LNCAP (cell line): ENCODE results near the gene L3MBTL4.

Experiments
- CTCF ChIP-seq: fragments of 450-650 bp; IDR thresholded peaks from 2 replicates; pipeline ENCODE4 v1.5.1; 2017; ENCODE audit warnings: mild to moderate bottlenecking

The L3MBTL4 gene

DNA sequence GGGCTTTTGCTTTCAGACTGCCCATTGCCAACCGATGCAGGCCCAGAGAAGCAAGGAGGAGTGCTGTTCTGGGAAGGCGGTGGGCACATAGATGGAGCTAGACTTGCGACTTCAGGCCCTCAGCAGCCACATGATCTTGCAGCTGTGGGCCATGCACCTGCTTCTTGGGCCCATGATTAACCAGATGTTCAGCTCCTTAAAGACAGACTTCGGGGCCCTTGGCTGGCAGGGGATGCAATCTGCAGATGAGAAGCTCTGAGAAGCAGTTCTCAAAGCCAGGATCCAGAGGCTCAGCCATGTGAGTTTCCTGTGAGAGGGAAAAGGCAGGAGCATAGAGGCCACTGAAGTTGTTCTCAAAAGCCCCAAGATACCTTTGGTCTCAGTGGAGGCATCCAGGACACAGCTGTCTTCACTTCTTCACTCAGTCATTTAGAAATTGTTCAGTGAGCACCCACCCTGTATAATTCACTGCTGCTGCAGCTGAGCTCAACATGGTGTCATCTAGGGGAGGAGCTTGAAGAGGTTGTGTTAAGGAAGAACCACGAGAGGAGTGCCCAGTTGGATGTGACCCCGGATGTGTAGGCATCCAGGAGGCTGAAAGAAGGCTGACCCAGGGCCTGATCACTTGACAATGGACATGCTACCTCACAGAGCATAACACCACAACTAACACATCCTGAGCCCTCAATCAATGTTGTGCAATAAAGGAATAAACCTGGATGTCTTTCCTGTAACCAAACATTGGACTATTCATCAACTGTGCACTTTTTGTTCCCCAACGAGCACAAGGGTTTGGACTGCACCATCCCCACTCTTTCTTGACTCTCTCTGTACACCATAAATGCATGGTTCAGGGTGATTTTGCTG, 474.7 kb downstream of the L3MBTL4 start:
- TF ChIP-seq CTCF = no peak

GRCh38 chr18:5937795-5938194, 476.9 kb downstream of the L3MBTL4 start:
- TF ChIP-seq CTCF = no peak

DNA sequence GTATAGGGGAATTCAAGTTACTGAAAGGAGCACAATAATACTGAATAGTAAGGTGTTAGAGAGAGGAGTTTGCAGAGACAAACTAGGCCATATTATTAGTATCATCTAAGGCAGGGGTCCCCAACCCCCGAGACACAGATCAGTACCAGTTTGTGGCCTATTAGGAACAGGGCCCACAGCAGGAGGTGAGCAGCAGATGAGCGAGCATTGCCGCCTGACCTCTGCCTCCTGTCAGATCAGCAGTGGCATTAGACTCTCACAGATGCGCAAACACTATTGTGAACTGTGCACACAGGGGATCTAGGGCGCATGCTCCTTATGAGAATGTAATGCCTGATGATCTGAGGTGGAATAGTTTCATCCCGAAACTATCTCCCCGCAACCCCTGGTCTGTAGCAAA, 477.6 kb downstream of the L3MBTL4 start:
- TF ChIP-seq CTCF = no peak

DNA sequence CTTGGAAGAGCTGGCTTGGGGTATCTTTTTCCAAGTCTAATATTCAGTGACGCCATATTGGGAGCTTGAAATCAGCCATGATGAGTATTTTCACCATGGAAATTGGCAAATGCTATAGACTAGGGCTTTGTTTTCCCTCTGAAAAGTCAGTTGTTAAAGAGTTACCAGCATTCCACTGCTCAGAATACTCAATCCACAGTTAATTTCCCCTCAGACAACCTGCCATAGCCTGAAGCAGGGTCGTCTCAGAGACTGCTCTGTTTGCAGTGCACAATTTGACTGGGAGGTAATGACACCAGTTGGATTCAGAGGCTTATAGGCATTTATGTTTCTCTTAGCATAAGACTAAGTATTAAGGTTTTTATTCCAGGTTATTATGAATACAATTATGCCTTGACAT, 483.9 kb downstream of the L3MBTL4 start:
- TF ChIP-seq CTCF = no peak

GRCh38 chr18:5918205-5918858, 496.4 kb downstream of the L3MBTL4 start:
- no peak for TF ChIP-seq CTCF

DNA sequence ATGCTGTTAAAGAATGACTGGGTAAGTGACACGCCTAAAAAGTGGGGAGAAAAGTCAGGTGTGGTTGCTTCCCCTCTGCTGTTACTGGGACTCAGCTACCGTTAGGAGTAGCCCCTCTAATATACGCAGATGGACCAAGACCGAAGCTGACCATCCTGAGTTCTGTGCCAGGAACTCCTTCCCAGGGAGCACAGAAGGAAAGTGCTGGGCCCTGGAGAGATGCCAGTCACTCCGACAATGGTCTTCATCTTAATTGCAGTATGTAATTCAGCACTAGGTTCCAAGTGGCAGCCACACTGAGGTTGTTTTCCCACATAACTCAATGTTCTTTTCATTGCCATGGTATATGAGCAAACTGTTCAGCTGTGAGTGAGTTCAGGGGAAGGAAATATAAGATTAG, 499.8 kb downstream of the L3MBTL4 start:
- TF ChIP-seq CTCF = no peak

- TF ChIP-seq CTCF = no peak
These were observed 500.7 kb downstream of the L3MBTL4 start for GRCh38 chr18:5914016-5914415.
